ENCODE measurements around the gene KNCN.

Gene KNCN

GRCh38 chr1:46506470-46507219 is 44.8 kb downstream of the KNCN start:
- DNase-seq (ENCODE audit: low spot score), result no peak
- no peak for FAIRE-seq

GRCh38 chr1:46503421-46503820 is 48.0 kb downstream of the KNCN start:
- FAIRE-seq, result no peak

GRCh38 chr1:46501528-46501927 is 49.9 kb downstream of the KNCN start:
- no peak for FAIRE-seq
- DNase-seq (ENCODE audit: low spot score), result no peak

More at GRCh38 chr1:46503421-46503820, 48.0 kb downstream of the KNCN start:
- no peak for DNase-seq (ENCODE audit: low spot score)

- FAIRE-seq (no peak), DNase-seq (ENCODE audit: low spot score) (no peak)
These were observed 53.8 kb downstream of the KNCN start for GRCh38 chr1:46497665-46498064.

- DNase-seq (ENCODE audit: low spot score), result no peak
- no peak for FAIRE-seq
These were observed 54.4 kb downstream of the KNCN start for GRCh38 chr1:46497020-46497419.

GRCh38 chr1:46496505-46496904 is 54.9 kb downstream of the KNCN start:
- FAIRE-seq, result peak; percentile 32
- no peak for DNase-seq (ENCODE audit: low spot score)

GRCh38 chr1:46495778-46496177 is 55.7 kb downstream of the KNCN start:
- no peak for DNase-seq (ENCODE audit: low spot score)

More at GRCh38 chr1:46495778-46496177, 55.7 kb downstream of the KNCN start:
- FAIRE-seq, result no peak
